K562 (cell line): Measurements from ENCODE around the gene PPFIA3. TPM values are rescaled to one million over a fixed set of nuclear protein-coding genes. Genes with fewer than 3 reads are reported as not detected.

Source experiments
- ARHGAP35 ChIP-seq: fragments of 450-650 bp; IDR thresholded peaks from 2 replicates; pipeline ENCODE4 v1.6.1; 2018; ENCODE audit not compliant: partially characterized antibody
- ELF2 ChIP-seq: fragments of 250-450 bp; sonication (Bioruptor Pico); IDR thresholded peaks from 2 replicates; pipeline ENCODE4 v1.5.0; 2021; ENCODE audit warnings: mild to moderate bottlenecking
- ETV1 ChIP-seq: fragments of 450-650 bp; conservative IDR thresholded peaks from 2 replicates; pipeline ENCODE4 v1.6.1; 2016; ENCODE audit warnings: missing genetic modification characterization, control low read depth, low read depth, missing compliant biosample characterization
- FOXA3 ChIP-seq, 2 experiments: fragments of 450-650 bp in 1 of 2; sonication (generic) in 1 of 2; formaldehyde crosslinking; IDR thresholded peaks in 1 of 2; conservative IDR thresholded peaks in 1 of 2; 2 replicates each; pipeline versions ENCODE4 v1.4.0 to v1.8.0; 2020 to 2022; ENCODE audit warnings: mild to moderate bottlenecking in 2 of 2, missing genetic modification reagents in 1 of 2
- KLF13 ChIP-seq: fragments of 450-650 bp; IDR thresholded peaks from 2 replicates; pipeline ENCODE4 v1.6.1; 2016; ENCODE audit warnings: missing genetic modification characterization, low read depth, mild to moderate bottlenecking, missing compliant biosample characterization, moderate library complexity, borderline replicate concordance
- LEF1 ChIP-seq: fragments of 450-650 bp; IDR thresholded peaks from 2 replicates; pipeline ENCODE4 v1.6.1; 2016; ENCODE audit warnings: mild to moderate bottlenecking
- NBN ChIP-seq: fragments of 450-650 bp; IDR thresholded peaks from 2 replicates; pipeline ENCODE4 v1.6.1; 2016; ENCODE audit warnings: low read depth, mild to moderate bottlenecking
- SIN3B ChIP-seq: fragments of 450-650 bp; IDR thresholded peaks from 2 replicates; pipeline ENCODE4 v1.6.1; 2017; ENCODE audit warnings: low read depth, mild to moderate bottlenecking, moderate library complexity
- THRA ChIP-seq: fragments of 450-650 bp; IDR thresholded peaks from 2 replicates; pipeline ENCODE4 v1.6.1; 2017; ENCODE audit warnings: mild to moderate bottlenecking, moderate library complexity
- ZKSCAN1 ChIP-seq: fragments of 150-350 bp; IDR thresholded peaks from 2 replicates; pipeline ENCODE4 v1.6.1; 2016; ENCODE audit warnings: low read depth, low read length
- ZNF384 ChIP-seq: IDR thresholded peaks from 2 replicates; pipeline ENCODE4 v1.6.1; 2012; ENCODE audit warnings: low read depth, low read length, improper control_type of control experiment
- ZNF408 ChIP-seq: fragments of 250-450 bp; sonication (Bioruptor Pico); IDR thresholded peaks from 2 replicates; pipeline ENCODE4 v1.4.0; 2020; ENCODE audit warnings: low read depth, mild to moderate bottlenecking, moderate library complexity
- ZNF589 ChIP-seq: fragments of 200-800 bp; sonication (Bioruptor generic); IDR thresholded peaks from 2 replicates; pipeline ENCODE4 v1.6.1; 2016; ENCODE audit warnings: low read depth, missing genetic modification characterization, missing compliant biosample characterization
- ZNF764 ChIP-seq: fragments of 250-450 bp; sonication (Bioruptor Pico); IDR thresholded peaks from 2 replicates; pipeline ENCODE4 v1.4.0; 2020; ENCODE audit warnings: low read depth, mild to moderate bottlenecking, moderate library complexity
- polyA plus RNA-seq, 8 experiments: library from polyadenylated mRNA; depleted of rRNA in 4 of 8; stranded (reverse) in 5 of 8; unstranded in 3 of 8; fragments of >200 nt; fragmentation: Nextera tagmentation in 2 of 8; fragmentation: Illumina TruSeq in 1 of 8; extraction: Ambion mirVana in 2 of 8; extraction: Trizol in 1 of 8; gene quantifications; 2 replicates each; pipeline versions ENCODE4 v1.2.1 to v1.2.3, GENCODE V29; 2011 to 2014; ENCODE audit warnings: inconsistent platforms in 1 of 8, missing spikeins in 1 of 8
- total RNA-seq, 7 experiments: library from RNA; depleted of rRNA in 6 of 7; stranded (reverse); fragments of >200 nt in 6 of 7; fragmentation: Illumina TruSeq in 2 of 7; extraction: Trizol in 2 of 7; gene quantifications; 2 replicates each; pipeline versions ENCODE4 v1.2.1 to v1.2.3, GENCODE V29; 2011 to 2021; ENCODE audit warnings: low replicate concordance in 1 of 7
- TF ChIP-seq, protein P1 (sequence below): sonication (generic); formaldehyde crosslinking; IDR thresholded peaks from 2 replicates; pipeline ENCODE4 v1.8.1; 2023; ENCODE audit warnings: missing genetic modification reagents, mild to moderate bottlenecking, borderline replicate concordance
- TF ChIP-seq, protein P2 (sequence below): sonication (generic); formaldehyde crosslinking; IDR thresholded peaks from 2 replicates; pipeline ENCODE4 v1.8.1; 2023; ENCODE audit warnings: mild to moderate bottlenecking, missing genetic modification reagents
- TF ChIP-seq, protein P3 (sequence below): fragments of 200-800 bp; sonication (Bioruptor generic); IDR thresholded peaks from 2 replicates; pipeline ENCODE4 v1.6.1; 2017; ENCODE audit warnings: missing genetic modification characterization, missing compliant biosample characterization

PPFIA3 gene
- total and polyA plus RNA-seq, 9 of the 15 experiments (the other 6 are each of a cell fraction or from before 2014, with no cell fraction given) = 0.10 to 53.0 (median 17.6) TPM

DNA sequence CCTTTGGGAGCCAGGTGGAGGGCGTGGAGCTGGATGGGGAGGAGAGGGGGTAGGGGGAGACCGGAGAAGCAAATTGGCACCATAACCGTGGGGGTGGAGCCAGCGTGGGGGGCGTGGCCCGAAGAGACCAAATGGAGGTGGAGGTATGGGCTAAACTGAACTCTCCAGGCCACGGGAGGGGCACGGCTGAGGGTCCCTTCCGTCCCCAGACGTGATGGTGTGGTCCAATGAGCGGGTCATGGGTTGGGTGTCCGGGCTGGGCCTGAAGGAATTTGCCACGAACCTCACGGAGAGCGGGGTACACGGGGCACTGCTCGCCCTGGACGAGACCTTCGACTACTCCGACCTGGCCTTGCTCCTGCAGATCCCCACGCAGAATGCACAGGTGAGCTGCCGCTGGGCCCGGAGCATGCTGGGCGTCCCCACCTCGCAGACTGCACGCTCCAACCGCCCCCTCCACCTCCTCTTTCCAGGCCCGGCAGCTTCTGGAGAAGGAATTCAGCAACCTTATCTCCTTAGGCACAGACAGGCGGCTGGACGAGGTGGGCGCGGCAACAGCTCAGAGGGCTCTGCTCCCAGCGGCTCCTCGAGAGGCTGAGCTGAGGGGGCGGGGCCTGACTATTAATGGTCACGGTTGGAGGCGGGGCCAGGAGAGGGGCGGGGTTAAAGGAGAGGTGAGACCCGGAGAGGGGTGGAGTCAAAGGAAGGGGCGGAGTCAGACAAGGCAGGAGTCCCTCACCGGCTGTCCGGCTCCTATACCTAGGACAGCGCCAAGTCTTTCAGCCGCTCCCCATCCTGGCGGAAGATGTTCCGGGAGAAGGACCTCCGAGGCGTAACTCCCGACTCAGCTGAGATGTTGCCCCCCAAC, 29.7 kb downstream of the PPFIA3 start (continued):
- 0 out of 2 replicates have a peak, but pooled peaks have one; percentile 32 for TF ChIP-seq ELF2 (CRISPR knock-in tag)
- no peak for TF ChIP-seq ETV1
- TF ChIP-seq ZNF589 (CRISPR knock-in tag) = no peak
- TF ChIP-seq SIN3B = no peak
- TF ChIP-seq ZNF384 = no peak
- TF ChIP-seq ZKSCAN1 = no peak
- TF ChIP-seq, protein P1, sequence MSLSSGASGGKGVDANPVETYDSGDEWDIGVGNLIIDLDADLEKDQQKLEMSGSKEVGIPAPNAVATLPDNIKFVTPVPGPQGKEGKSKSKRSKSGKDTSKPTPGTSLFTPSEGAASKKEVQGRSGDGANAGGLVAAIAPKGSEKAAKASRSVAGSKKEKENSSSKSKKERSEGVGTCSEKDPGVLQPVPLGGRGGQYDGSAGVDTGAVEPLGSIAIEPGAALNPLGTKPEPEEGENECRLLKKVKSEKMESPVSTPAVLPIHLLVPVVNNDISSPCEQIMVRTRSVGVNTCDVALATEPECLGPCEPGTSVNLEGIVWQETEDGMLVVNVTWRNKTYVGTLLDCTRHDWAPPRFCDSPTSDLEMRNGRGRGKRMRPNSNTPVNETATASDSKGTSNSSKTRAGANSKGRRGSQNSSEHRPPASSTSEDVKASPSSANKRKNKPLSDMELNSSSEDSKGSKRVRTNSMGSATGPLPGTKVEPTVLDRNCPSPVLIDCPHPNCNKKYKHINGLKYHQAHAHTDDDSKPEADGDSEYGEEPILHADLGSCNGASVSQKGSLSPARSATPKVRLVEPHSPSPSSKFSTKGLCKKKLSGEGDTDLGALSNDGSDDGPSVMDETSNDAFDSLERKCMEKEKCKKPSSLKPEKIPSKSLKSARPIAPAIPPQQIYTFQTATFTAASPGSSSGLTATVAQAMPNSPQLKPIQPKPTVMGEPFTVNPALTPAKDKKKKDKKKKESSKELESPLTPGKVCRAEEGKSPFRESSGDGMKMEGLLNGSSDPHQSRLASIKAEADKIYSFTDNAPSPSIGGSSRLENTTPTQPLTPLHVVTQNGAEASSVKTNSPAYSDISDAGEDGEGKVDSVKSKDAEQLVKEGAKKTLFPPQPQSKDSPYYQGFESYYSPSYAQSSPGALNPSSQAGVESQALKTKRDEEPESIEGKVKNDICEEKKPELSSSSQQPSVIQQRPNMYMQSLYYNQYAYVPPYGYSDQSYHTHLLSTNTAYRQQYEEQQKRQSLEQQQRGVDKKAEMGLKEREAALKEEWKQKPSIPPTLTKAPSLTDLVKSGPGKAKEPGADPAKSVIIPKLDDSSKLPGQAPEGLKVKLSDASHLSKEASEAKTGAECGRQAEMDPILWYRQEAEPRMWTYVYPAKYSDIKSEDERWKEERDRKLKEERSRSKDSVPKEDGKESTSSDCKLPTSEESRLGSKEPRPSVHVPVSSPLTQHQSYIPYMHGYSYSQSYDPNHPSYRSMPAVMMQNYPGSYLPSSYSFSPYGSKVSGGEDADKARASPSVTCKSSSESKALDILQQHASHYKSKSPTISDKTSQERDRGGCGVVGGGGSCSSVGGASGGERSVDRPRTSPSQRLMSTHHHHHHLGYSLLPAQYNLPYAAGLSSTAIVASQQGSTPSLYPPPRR (CRISPR knock-in tag) = no peak
- no peak; a peak in 1 of 4 replicates for TF ChIP-seq FOXA3 (CRISPR knock-in tag; conservative IDR thresholded peaks at IDR 0.05 in 1 of 2, IDR thresholded peaks at IDR 0.05 in 1 of 2)
- TF ChIP-seq, protein P2, sequence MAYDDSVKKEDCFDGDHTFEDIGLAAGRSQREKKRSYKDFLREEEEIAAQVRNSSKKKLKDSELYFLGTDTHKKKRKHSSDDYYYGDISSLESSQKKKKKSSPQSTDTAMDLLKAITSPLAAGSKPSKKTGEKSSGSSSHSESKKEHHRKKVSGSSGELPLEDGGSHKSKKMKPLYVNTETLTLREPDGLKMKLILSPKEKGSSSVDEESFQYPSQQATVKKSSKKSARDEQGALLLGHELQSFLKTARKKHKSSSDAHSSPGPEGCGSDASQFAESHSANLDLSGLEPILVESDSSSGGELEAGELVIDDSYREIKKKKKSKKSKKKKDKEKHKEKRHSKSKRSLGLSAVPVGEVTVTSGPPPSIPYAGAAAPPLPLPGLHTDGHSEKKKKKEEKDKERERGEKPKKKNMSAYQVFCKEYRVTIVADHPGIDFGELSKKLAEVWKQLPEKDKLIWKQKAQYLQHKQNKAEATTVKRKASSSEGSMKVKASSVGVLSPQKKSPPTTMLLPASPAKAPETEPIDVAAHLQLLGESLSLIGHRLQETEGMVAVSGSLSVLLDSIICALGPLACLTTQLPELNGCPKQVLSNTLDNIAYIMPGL = no peak
- 0 out of 2 replicates have a peak, but pooled peaks have one; percentile 18 for TF ChIP-seq NBN
- no peak for TF ChIP-seq ZNF764 (CRISPR knock-in tag)
- no peak for TF ChIP-seq ZNF408 (CRISPR knock-in tag)
- 0 out of 2 replicates have a peak, but pooled peaks have one; percentile 25 for TF ChIP-seq LEF1
- TF ChIP-seq, protein P3, sequence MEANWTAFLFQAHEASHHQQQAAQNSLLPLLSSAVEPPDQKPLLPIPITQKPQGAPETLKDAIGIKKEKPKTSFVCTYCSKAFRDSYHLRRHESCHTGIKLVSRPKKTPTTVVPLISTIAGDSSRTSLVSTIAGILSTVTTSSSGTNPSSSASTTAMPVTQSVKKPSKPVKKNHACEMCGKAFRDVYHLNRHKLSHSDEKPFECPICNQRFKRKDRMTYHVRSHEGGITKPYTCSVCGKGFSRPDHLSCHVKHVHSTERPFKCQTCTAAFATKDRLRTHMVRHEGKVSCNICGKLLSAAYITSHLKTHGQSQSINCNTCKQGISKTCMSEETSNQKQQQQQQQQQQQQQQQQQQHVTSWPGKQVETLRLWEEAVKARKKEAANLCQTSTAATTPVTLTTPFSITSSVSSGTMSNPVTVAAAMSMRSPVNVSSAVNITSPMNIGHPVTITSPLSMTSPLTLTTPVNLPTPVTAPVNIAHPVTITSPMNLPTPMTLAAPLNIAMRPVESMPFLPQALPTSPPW (CRISPR knock-in tag) = peak; percentile 26; the same call in 1 of the 2 replicates
- TF ChIP-seq ARHGAP35 = no peak
- 0 out of 2 replicates have a peak, but pooled peaks have one; percentile 40 for TF ChIP-seq KLF13
- TF ChIP-seq THRA = no peak
